PC-3 (cell line): ENCODE measurements around the gene BSDC1. TPM values are rescaled to one million over a fixed set of nuclear protein-coding genes. Genes with fewer than 3 reads are reported as not detected.
"Not testable (repeated sequence)": the region's sequence is repeated elsewhere in the genome, so short reads cannot be mapped to it uniquely, and the experiment has no call there.

Source experiments
- ATAC-seq: fragments of 200-7000 bp; cut with Tn5 transposase; 2 replicates; pipeline ENCODE4 v1.9.1; 2020; ENCODE audit warnings: mild to moderate bottlenecking, moderate library complexity
- BruUV-seq: library from RNA; stranded (reverse); fragments of 400-500 nt; replicated peaks from 2 replicates; lab custom pipeline; 2021; lab: Mats Ljungman, UMichigan
- CTCF ChIA-PET: fragments of 300-600 bp; sonication (Branson Sonifier 250); formaldehyde crosslinking; loops from one replicate; lab custom pipeline; 2022; ENCODE audit warnings: antibody characterized with exemption; lab: Charles Lee
- POLR2A ChIA-PET: fragments of 300-600 bp; sonication (Branson Sonifier 250); formaldehyde crosslinking; loops from one replicate; lab custom pipeline; 2022; ENCODE audit warnings: antibody characterized with exemption; ENCODE audit not compliant: unreplicated experiment; lab: Charles Lee
- DNase-seq: peaks from one replicate; pipeline ENCODE4 v3.0.0-alpha.2; 2015
- H2AFZ ChIP-seq: fragments of 300-600 bp; sonication (generic); 2 replicates; pipeline ENCODE4 v1.6.0; 2016; ENCODE audit warnings: antibody characterized with exemption, low read length
- H3F3A ChIP-seq: fragments of 300-600 bp; sonication (generic); one replicate; pipeline ENCODE4 v1.6.0; 2017; ENCODE audit warnings: antibody characterized with exemption, low read length, control low read depth, mild to moderate bottlenecking; ENCODE audit not compliant: unreplicated experiment
- H3K27ac ChIP-seq: fragments of 300-600 bp; sonication (generic); 2 replicates; pipeline ENCODE4 v1.5.1; 2016; ENCODE audit warnings: mild to moderate bottlenecking, low read length
- H3K27me3 ChIP-seq: fragments of 300-600 bp; sonication (generic); 2 replicates; pipeline ENCODE4 v1.6.1; 2016; ENCODE audit warnings: low read length, mixed read lengths
- H3K36me3 ChIP-seq: fragments of 300-600 bp; sonication (generic); 2 replicates; pipeline ENCODE4 v1.6.1; 2016; ENCODE audit warnings: low read depth, mixed run types, low read length, mixed read lengths
- H3K4me1 ChIP-seq: fragments of 300-600 bp; sonication (generic); 2 replicates; pipeline ENCODE4 v1.5.1; 2016; ENCODE audit warnings: low read length; ENCODE audit not compliant: insufficient read depth
- H3K4me2 ChIP-seq: fragments of 300-600 bp; sonication (generic); 2 replicates; pipeline ENCODE4 v1.6.0; 2016; ENCODE audit warnings: low read length
- H3K4me3 ChIP-seq: fragments of 300-600 bp; sonication (generic); 2 replicates; pipeline ENCODE4 v1.5.1; 2016; ENCODE audit warnings: mild to moderate bottlenecking, low read length, mixed read lengths
- H3K79me2 ChIP-seq: fragments of 300-600 bp; sonication (generic); 2 replicates; pipeline ENCODE4 v1.6.1; 2017; ENCODE audit warnings: low read length, mixed read lengths
- H3K9ac ChIP-seq: fragments of 300-600 bp; sonication (generic); 2 replicates; pipeline ENCODE4 v1.6.0; 2016; ENCODE audit warnings: mild to moderate bottlenecking, low read length
- H3K9me2 ChIP-seq: fragments of 300-600 bp; sonication (generic); replicated peaks from 2 replicates; pipeline ENCODE4 v1.6.1; 2016; ENCODE audit warnings: mixed run types, low read length, mixed read lengths
- H3K9me3 ChIP-seq: fragments of 300-600 bp; sonication (generic); 2 replicates; pipeline ENCODE4 v1.6.1; 2016; ENCODE audit warnings: low read length, mixed read lengths
- H4K20me1 ChIP-seq: fragments of 300-600 bp; sonication (generic); 2 replicates; pipeline ENCODE4 v1.6.1; 2016; ENCODE audit warnings: low read length, mixed read lengths
- CTCF ChIP-seq: fragments of 300-600 bp; sonication (generic); conservative IDR thresholded peaks from 2 replicates; pipeline ENCODE4 v1.5.1; 2017; ENCODE audit warnings: antibody characterized with exemption, low read depth, mild to moderate bottlenecking, low read length
- EZH2 ChIP-seq: fragments of 300-600 bp; sonication (generic); IDR thresholded peaks from one replicate; pipeline ENCODE4 v1.6.1; 2017; ENCODE audit warnings: antibody characterized with exemption, mild to moderate bottlenecking, low read length; ENCODE audit not compliant: unreplicated experiment
- EZH2phosphoT487 ChIP-seq: fragments of 300-600 bp; sonication (generic); IDR thresholded peaks from 2 replicates; pipeline ENCODE4 v1.6.1; 2018; ENCODE audit warnings: mild to moderate bottlenecking, antibody characterized with exemption, low read length, borderline replicate concordance
- intact Hi-C: fragments of 100-400 bp; cut with micrococcal nuclease; formaldehyde crosslinking; loops from 2 replicates; pipeline ENCODE4 v1.9.0; 2023
- total RNA-seq: library from RNA; depleted of rRNA; stranded (reverse); fragments of >200 nt; gene quantifications from 2 replicates; pipeline ENCODE4 v1.2.3, GENCODE V29; 2014

Gene BSDC1
- total RNA-seq, 1 experiment from 2014 or later, result 59.8 TPM

DNA sequence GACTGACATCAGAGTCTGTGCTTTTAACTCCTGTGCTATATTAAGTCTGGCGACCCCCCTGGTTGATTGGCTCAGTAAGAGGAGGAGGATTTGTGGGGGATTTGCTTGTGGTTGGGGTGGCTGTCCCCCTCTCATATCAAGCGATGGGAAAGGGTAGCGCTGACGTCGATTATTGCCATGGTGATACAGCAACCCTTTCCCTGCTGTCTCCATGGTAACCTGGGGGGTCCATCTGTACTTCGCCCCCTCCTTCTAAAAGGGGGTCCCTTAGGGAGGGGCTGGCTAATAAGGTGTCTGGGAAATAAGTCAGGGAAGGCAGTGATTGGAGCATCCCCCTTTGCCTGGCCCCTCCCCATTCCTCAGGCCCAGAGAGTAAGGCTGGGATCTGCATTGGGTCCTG, 36.6 kb downstream of the BSDC1 start:
- CTCF ChIA-PET, result no interaction called here
- ATAC-seq, result no peak

GRCh38 chr1:32356478-32356877, 37.8 kb downstream of the BSDC1 start:
- no peak for DNase-seq
- Histone ChIP-seq H3K4me2 (no peak overlapping the region), H3K27me3 (no peaks in the 10 kb centered on the region), H4K20me1 (no peaks in the 10 kb centered on the region), H3K4me3 (no peak overlapping the region), H3K79me2 (no peaks in the 10 kb centered on the region), H3K9me2 (no peaks in the 10 kb centered on the region), H3F3A (no peaks in the 10 kb centered on the region), H3K36me3 (no peaks in the 10 kb centered on the region), H3K4me1 (peaks cover 8% of the 10 kb centered on the region), H3K9ac (no peak overlapping the region), H3K27ac (no peak overlapping the region), H3K9me3 (no peaks in the 10 kb centered on the region), H2AFZ (no peak overlapping the region)
- ATAC-seq, result no peak
- ChIA-PET POLR2A (no interaction called here), CTCF (no interaction called here)
- no TSS peak for BruUV-seq
- no peak for TF ChIP-seq EZH2
- TF ChIP-seq EZH2phosphoT487, result no peak
- TF ChIP-seq CTCF, result no peak
- intact Hi-C loops, result no loop called here

More for the DNA sequence above, 36.6 kb downstream of the BSDC1 start:
- intact Hi-C loops, result no loop called here
- TF ChIP-seq EZH2phosphoT487 (no peak), EZH2 (no peak)
- Histone ChIP-seq H2AFZ (no peak overlapping the region), H3K27ac (no peak overlapping the region), H3K4me2 (no peak overlapping the region), H4K20me1 (no peaks in the 10 kb centered on the region), H3K36me3 (no peaks in the 10 kb centered on the region), H3K9me2 (no peaks in the 10 kb centered on the region), H3K4me3 (no peak overlapping the region), H3K79me2 (no peaks in the 10 kb centered on the region), H3K4me1 (peaks cover 1% of the 10 kb centered on the region; the same call in 1 of the 2 replicates), H3K9ac (no peak overlapping the region), H3K27me3 (no peaks in the 10 kb centered on the region), H3K9me3 (no peaks in the 10 kb centered on the region), H3F3A (no peaks in the 10 kb centered on the region)
- POLR2A ChIA-PET, result interaction anchor here (0.7 kb wide), 1 partner anchor 1292 kb away, joined by 4 read pairs; no protein-coding TSS in a partner anchor
- DNase-seq, result no peak
- BruUV-seq, result no TSS peak

- H3K79me2 ChIP-seq, H3K4me1 ChIP-seq, H3K36me3 ChIP-seq, H3F3A ChIP-seq, BruUV-seq, H3K9me3 ChIP-seq, H3K4me2 ChIP-seq, H3K4me3 ChIP-seq, H3K9ac ChIP-seq, H3K9me2 ChIP-seq, ATAC-seq, H4K20me1 ChIP-seq, POLR2A ChIA-PET, DNase-seq, CTCF ChIA-PET, H3K27me3 ChIP-seq, H2AFZ ChIP-seq, H3K27ac ChIP-seq, intact Hi-C loops: not testable (repeated sequence)
Measured at GRCh38 chr1:32355778-32356177, 38.5 kb downstream of the BSDC1 start.
